Epithelial cell of esophagus (primary cell): ENCODE measurements around the gene FRAS1.

Source experiments
- DNase-seq: peaks from one replicate; pipeline ENCODE4 v3.0.0; 2010; ENCODE audit warnings: low read depth
- H3K4me3 ChIP-seq: 2 replicates; pipeline ENCODE4 v1.5.1; 2011; ENCODE audit warnings: mild to moderate bottlenecking, low read length, control low read depth
- TF ChIP-seq, protein P1 (sequence below): IDR thresholded peaks from 2 replicates; pipeline ENCODE4 v1.5.1; 2011; ENCODE audit warnings: low read depth, mild to moderate bottlenecking, low read length, control low read depth, inconsistent platforms; ENCODE audit not compliant: insufficient read depth; ENCODE audit errors: missing control alignments

Gene FRAS1

DNA sequence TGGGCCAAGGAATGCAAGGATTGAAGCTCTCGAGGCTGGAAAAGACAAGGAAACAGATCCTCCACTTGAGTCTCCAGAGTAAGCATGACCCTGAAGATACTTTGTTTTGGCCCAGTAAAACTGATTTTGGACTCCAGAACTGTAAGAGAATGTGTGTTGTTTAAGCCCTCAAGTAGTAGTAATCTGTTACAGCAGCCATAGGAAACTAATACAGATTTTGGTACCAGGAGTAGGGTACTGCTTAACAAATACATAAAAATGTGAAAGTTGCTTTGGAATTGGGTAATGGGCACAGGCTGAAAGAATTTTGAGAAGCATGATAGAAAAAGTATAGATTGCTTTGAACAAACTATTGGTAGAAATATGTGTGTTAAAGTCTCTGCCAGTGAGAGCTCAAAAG, 17.4 kb upstream of the FRAS1 start:
- H3K4me3 ChIP-seq = no peak overlapping the region
- no peak for DNase-seq
- TF ChIP-seq, protein P1, sequence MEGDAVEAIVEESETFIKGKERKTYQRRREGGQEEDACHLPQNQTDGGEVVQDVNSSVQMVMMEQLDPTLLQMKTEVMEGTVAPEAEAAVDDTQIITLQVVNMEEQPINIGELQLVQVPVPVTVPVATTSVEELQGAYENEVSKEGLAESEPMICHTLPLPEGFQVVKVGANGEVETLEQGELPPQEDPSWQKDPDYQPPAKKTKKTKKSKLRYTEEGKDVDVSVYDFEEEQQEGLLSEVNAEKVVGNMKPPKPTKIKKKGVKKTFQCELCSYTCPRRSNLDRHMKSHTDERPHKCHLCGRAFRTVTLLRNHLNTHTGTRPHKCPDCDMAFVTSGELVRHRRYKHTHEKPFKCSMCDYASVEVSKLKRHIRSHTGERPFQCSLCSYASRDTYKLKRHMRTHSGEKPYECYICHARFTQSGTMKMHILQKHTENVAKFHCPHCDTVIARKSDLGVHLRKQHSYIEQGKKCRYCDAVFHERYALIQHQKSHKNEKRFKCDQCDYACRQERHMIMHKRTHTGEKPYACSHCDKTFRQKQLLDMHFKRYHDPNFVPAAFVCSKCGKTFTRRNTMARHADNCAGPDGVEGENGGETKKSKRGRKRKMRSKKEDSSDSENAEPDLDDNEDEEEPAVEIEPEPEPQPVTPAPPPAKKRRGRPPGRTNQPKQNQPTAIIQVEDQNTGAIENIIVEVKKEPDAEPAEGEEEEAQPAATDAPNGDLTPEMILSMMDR = no peak

DNA sequence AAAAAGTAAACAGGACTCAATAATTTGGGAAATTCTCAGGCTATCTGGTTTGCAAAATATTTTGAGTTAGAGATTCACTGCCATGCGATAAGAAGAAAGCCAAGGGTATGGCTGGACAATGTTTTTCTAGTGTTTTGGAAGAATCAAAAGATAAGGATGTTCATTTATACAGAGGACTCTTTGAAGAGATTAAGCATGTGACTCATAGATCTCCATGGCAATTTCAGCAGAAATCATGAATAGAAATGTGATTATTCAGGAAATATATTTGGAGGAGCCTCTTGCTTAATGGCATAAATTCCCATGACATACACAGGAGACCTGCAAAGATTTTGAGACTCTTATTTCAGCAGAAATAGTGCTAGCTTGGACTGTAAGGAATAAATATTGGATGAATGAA, 16.7 kb upstream of the FRAS1 start:
- TF ChIP-seq, protein P1 = no peak
- peak; percentile 22 for DNase-seq
- no peak overlapping the region for H3K4me3 ChIP-seq

DNA sequence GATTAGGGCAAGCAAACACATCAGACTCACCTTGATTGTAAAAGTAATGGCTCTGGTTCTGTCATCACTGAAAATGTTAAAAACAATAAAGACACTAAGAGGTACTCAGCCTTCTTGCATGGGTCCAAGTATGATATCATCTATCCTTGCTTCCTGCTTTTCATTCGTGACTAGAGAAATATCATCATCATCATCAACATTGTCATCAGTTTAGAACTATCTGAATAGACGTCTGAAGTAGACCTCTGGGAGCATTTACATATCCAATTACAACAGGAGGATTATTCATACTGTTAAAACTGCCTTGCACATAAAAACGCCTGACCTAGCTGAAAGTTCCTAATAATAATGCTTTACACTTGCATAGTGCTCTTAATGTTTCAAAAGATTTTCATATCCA, 9.8 kb upstream of the FRAS1 start:
- H3K4me3 ChIP-seq = no peak overlapping the region
- TF ChIP-seq, protein P1 = no peak
- DNase-seq = no peak

DNA sequence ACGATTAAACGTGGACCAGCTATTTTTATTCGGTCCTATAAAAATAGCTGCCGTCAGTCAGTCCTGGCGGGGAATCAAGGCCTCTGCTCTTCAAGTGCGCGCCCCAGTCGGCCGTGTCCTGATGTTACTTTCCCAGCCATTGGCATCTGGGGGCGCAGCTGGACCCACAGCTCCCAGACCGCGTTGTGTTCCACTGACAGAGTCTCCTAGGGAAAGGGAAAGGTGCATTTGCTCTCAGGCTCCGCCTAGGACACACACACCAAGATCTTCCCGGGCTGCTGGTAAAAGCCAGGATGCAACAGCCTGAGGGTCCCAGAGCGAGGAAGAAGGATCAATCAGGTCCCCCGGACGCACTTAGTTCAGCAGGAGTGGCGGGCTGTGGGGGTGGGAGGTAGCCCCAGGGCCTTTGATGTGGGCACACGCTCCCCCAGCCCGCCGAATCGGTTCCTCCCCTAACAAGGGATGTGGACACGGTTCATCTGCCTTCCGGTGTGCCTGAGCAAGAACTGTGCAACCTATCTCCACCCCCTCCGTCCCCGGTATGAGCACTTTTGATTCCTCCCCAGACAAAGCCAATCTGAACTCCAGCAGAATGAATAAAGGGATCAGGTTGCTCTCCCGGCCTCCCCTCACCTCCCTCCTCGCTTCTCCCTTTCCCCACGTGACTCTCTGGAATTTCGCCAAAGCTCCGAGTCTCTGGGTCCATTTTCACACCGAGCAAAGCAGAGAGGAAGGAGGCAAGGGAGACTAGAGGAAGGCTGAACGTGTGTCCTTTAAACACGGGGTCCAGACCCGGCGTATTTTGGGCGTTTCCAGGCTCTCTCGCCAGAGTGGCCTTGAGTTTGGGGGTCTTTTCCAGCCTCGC, 626 bp upstream of the FRAS1 start:
- TF ChIP-seq, protein P1 = no peak
- H3K4me3 ChIP-seq = peak overlapping the region; percentile 72
- peak; percentile 81 for DNase-seq

DNA sequence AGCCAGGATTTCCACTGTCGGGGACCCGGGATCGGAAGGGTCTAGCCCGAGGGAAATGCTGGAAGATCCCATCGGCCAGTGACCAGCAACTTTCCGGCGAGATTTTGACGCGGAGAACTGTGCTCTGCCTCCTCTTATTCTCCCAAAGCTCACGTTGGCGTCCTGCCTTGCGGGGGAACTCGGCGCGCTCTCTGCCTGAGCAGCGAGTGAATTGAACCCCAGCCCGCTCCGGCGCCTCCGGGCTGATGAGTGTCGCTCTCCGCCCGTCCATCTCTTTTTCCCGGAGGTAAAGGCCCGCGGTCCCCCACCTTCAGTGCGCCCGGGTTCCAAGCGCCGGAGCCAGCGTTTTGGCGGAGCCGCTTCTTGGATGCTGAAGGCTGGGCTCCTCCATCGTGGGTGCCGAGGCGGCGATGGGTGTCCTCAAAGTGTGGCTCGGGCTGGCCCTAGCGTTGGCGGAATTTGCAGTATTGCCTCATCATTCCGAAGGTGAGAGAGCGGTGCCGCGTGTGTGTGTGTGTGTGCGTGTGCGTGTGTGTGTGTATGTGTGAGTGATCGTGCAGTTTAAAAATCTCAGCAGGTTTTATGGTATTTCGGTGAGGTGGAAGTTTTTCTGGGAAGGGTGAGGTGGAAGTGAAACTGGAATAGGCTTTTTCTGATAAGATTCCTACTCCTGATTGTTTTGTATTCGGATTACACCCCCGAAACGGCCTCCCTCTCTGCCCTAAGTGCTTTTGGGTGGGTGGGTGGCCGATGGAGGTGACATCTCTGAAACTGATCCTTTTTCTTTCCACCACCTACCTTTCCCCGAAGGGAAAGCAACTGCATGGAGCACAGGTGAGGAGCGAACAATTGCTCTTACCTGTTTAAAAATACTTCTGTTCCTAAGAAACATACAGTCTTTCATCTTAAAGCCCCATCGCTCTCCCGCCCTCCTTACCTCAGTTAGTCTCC, 752 bp downstream of the FRAS1 start:
- TF ChIP-seq, protein P1 = no peak
- peak overlapping the region; percentile 72 for H3K4me3 ChIP-seq
- DNase-seq = peak; percentile 66

DNA sequence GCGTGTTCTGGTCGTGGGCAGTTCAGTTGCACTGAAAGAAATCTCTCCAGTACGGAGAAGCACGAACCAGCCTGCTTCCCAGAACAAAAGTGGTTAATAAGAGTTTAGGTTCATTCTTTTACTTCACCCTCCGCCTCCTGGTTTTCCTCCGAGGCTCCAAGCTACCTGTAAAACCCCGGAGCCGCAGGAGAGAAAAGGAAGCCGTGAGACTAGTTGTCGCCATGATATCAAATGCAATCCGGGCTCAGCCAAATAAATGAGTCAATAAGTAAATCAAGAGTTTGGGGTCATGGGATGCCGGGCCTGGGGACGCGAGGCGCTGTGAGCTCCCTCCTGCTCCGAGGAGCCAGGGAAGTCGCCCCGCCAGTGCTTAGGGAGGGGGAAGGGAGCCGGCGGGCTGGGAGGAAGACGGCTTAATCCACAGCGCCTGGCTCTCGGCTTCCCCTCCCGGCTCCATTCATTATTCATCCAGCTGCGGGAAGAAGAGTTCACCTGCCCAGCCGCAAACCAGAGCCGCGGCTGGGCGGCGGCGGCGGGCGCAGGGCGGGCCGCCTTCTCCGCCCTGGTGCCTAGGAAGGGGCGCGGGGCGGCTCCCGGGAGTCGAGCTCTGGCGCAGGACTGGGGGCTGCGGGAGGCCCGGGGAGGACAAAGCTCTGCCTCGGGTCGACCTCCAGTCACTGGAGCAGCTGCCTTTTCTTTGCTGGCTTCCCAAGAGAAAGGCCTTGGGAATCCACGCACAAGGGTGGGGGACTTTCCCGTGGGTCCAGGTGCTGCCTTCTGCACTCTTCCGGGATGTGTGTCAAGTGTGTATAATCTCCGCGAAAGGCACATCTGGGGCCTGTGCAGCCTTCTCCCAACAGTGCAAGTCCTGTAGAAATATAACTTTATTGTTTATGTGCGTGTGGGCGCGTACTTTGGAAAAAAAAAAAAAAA, 1.7 kb downstream of the FRAS1 start:
- TF ChIP-seq, protein P1 = no peak
- DNase-seq = peak; percentile 72
- peak overlapping the region; percentile 72 for H3K4me3 ChIP-seq
